IPS-15b (cell line): ENCODE data around the gene MARCHF4.
A peak's percentile ranks its signal among the peaks of the same experiment; 100 is the strongest.

Source experiments
- H3K27me3 ChIP-seq: one replicate; pipeline ENCODE4 v1.6.1; 2013; ENCODE audit warnings: low read length; ENCODE audit not compliant: control insufficient read depth, insufficient read depth
- H3K36me3 ChIP-seq: one replicate; pipeline ENCODE4 v1.6.1; 2013; ENCODE audit warnings: low read length; ENCODE audit not compliant: control insufficient read depth, insufficient read depth
- H3K4me1 ChIP-seq: one replicate; pipeline ENCODE4 v1.6.1; 2013; ENCODE audit warnings: mild to moderate bottlenecking, low read length; ENCODE audit not compliant: control insufficient read depth, insufficient read depth
- H3K4me3 ChIP-seq: one replicate; pipeline ENCODE4 v1.5.1; 2013; ENCODE audit warnings: low read depth, low read length
- H3K9ac ChIP-seq: one replicate; pipeline ENCODE4 v1.6.1; 2013; ENCODE audit warnings: low read depth, mild to moderate bottlenecking, low read length
- H3K9me3 ChIP-seq: one replicate; pipeline ENCODE4 v1.6.1; 2013; ENCODE audit warnings: mild to moderate bottlenecking, low read length; ENCODE audit not compliant: control insufficient read depth, insufficient read depth

The MARCHF4 gene

GRCh38 chr2:216344206-216344949, 27.9 kb downstream of the MARCHF4 start:
- Histone ChIP-seq H3K4me3 (no peak overlapping the region), H3K4me1 (peaks cover 36% of the 10 kb centered on the region), H3K36me3 (no peaks in the 10 kb centered on the region), H3K27me3 (no peaks in the 10 kb centered on the region), H3K9ac (no peak overlapping the region), H3K9me3 (no peaks in the 10 kb centered on the region)

GRCh38 chr2:216343221-216343980, 28.9 kb downstream of the MARCHF4 start:
- no peak overlapping the region for H3K4me3 ChIP-seq

DNA sequence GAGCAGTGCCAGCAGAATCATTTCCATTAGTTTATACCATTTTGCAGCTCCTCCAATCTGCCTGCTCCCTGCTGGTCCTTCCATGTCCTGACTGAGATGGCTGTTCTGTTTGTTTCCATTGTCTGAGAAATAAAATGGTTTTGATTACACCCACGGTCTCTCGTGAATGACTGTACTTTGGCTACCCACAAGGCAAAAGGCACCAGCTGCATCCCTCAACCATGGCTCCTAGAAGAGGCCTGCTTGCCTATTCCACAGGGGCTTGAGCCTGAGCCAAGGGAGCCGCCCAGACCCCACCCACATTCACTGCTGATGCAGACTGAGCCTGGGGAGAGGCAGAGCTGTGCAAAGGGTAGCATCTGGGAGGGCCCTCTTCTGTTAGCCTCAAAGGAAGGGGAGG, 31.2 kb downstream of the MARCHF4 start:
- no peak overlapping the region for H3K9ac ChIP-seq
- H3K4me1 ChIP-seq = peaks cover 32% of the 10 kb centered on the region
- no peaks in the 10 kb centered on the region for H3K9me3 ChIP-seq
- no peaks in the 10 kb centered on the region for H3K27me3 ChIP-seq
- H3K36me3 ChIP-seq = no peaks in the 10 kb centered on the region
- H3K4me3 ChIP-seq = no peak overlapping the region

More at GRCh38 chr2:216343221-216343980, 28.9 kb downstream of the MARCHF4 start:
- Histone ChIP-seq H3K9me3 (no peaks in the 10 kb centered on the region), H3K36me3 (no peaks in the 10 kb centered on the region), H3K9ac (no peak overlapping the region), H3K4me1 (peaks cover 32% of the 10 kb centered on the region), H3K27me3 (no peaks in the 10 kb centered on the region)

DNA sequence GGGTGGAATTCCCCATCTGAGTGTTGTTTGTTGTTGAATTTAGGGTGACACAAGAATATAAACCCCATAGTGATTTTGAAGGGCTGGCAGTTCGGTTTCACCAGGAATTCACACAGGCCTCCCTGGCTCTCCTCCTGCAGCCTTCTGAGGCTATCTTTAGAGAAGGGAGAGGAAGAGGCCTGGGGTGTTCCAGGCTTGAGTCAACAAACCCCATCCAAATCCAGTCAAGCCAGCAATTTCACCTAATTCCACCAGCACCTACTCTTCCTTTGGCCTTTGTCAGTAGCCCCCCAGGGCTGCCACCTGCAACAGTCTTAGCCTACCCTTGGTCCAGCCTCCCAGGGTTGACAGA, 32.0 kb downstream of the MARCHF4 start:
- Histone ChIP-seq H3K9me3 (no peaks in the 10 kb centered on the region), H3K9ac (peak overlapping the region; percentile 57), H3K27me3 (no peaks in the 10 kb centered on the region), H3K4me1 (peaks cover 27% of the 10 kb centered on the region), H3K36me3 (no peaks in the 10 kb centered on the region), H3K4me3 (peak overlapping the region; percentile 5)

DNA sequence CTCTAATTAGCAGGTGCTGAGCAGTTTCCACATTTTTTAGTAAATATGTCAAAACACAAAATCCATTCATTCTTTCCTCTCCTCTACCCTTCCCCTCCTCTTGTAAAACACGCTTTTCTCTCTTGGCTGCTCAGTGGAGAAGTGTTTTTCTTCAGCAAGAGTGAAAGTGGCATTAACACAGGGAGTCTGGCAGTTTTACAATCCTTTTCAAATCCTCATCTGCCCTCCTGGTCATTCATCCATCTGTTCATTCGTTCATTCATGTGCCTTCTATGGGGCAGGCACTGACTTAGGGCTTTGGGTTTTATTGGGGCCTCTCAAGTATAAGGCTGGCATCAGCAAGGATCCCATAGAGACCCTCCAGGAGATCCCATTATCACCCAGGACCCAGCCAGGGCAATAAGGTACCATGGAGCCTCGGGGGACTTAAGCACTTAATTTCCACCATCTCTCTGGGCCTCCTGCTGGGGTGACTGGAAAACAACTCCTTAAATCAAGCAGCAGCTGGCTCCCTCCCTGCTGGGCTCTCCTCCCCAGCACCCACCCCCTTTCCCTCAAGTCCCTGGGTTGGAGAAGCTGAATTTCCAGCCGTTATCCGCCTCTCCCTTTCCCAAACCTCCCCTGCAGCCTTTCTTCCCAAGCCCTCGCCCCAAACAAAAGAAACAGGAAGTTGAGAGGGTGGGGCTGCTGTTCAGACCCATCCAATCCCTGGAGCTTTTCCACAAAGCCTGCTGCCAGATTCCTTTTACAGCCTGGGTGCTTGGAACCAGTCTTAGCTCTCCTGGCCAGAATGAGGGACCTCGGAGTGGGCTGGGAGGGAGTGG, 32.6 kb downstream of the MARCHF4 start:
- Histone ChIP-seq H3K36me3 (no peaks in the 10 kb centered on the region), H3K4me3 (peak overlapping the region; percentile 5), H3K9ac (peak overlapping the region; percentile 57), H3K27me3 (no peaks in the 10 kb centered on the region), H3K9me3 (no peaks in the 10 kb centered on the region), H3K4me1 (peaks cover 22% of the 10 kb centered on the region)

- Histone ChIP-seq H3K9me3 (no peaks in the 10 kb centered on the region), H3K27me3 (no peaks in the 10 kb centered on the region), H3K9ac (no peak overlapping the region), H3K4me1 (peaks cover 9% of the 10 kb centered on the region), H3K36me3 (no peaks in the 10 kb centered on the region), H3K4me3 (no peak overlapping the region)
These were observed 37.0 kb downstream of the MARCHF4 start for GRCh38 chr2:216335252-216335651.

DNA sequence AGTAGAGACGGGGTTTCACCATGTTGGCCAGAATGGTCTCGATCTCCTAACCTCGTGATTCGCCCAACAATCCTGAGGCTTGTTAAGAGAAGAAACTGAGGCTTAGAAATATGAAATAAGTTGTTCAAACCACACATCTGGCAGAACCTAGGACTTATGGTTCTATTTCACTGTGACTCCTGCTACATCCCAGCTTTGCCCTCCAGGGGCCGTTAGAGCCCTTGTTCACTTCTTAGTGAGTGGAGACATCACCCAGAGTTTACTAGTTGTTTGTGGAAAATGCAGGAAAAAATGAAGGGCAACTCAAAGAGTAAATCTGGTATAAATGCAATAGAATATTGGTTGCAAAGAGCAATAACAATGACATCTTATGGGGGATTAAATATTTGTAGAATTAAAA, 43.9 kb downstream of the MARCHF4 start:
- no peaks in the 10 kb centered on the region for H3K4me1 ChIP-seq
- H3K4me3 ChIP-seq = no peak overlapping the region
- no peaks in the 10 kb centered on the region for H3K27me3 ChIP-seq
- H3K9ac ChIP-seq = no peak overlapping the region
- H3K9me3 ChIP-seq = no peaks in the 10 kb centered on the region
- H3K36me3 ChIP-seq = no peaks in the 10 kb centered on the region

DNA sequence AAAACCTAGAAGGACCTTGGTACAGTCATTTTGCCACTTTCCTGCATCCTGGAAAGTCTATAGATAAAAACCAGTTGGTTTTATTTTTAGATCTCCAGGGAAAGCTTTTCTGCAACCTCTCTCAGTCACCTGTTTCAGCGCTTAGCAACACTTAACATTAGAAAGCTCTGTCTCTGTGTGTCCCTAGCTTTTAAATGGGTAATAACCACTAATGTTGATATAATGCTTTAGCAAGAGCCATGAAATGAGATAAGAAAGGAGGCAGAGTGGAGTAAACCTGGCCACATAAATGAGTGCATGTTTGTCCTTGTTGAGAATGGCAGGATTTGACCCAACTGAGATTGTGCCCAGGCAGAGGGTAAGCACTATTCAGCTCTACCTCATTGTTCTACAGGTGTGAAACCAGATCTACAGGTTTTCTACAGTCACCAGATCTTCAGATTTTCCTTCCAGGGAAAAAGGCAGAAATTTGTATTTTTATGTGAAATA, 44.8 kb downstream of the MARCHF4 start:
- no peaks in the 10 kb centered on the region for H3K36me3 ChIP-seq
- no peaks in the 10 kb centered on the region for H3K9me3 ChIP-seq
- H3K27me3 ChIP-seq = no peaks in the 10 kb centered on the region
- H3K4me1 ChIP-seq = no peaks in the 10 kb centered on the region
- H3K9ac ChIP-seq = no peak overlapping the region
- no peak overlapping the region for H3K4me3 ChIP-seq
